Measurements from ENCODE around the gene KLF6.
A peak's percentile ranks its signal among the peaks of the same experiment; 100 is the strongest.

Gene KLF6

DNA sequence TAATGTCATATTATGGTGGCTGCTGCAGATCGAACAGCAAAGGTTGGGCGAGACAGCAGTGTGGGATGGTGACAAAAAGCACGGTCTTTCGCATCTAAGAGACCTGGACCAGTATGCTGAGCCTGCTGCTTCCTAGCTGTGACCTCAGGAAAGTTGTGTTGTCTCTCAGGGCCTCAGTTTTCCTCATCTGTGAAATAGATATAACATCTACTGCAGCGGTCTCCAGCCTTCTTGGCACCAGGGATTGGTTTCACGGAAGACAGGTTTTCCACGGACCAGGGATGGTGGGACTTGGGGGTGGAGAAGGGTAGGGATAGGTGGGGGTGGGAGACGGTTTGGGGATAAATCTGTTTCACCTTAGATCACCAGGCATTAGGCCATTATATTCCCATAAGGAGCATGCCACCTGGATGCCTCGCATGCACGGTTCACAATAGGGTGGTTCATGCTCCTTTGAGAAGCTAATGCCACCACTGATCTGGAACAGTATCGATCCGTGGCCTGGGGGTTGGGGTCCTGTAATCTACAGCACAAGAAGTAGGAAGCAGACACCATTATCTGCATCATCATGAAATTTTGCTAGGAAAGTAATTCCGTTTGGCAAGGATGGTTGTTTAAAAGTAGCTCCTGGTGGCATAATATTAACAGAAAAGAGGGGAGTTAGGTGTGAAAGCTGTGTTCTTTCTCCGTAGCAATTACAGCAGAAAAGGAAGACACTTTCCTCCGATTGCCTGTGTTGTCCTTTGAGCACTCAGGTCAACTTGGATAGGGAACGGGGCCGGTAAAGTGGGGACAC is 10.8 kb downstream of the KLF6 start:
- no peak for DNase-seq

DNA sequence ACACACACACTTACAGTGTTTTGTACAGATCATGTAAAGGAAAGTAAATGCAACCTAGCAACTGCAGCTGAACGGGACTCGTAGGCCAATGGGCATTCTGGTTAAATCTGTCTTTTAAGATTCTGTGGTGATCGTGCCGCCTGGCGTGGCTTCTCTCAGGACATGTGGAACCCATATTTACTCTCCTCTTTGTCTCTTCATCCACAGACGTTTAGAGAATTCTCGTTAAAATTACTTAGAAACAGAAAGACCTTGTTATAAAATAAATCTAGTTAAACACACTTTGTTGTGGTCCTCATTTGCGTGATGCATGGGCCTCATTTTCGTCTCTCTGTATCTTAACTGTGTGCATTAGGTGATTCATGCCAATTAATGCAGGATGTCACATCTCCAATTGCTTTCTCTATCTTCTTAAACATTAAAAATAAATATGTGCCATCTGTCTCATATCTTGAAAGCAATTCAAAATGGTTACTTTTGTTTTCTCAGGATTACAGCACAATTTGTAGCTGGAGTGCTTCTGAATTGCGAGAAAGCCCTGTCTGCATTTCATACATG is 11.5 kb downstream of the KLF6 start:
- DNase-seq = no peak

DNA sequence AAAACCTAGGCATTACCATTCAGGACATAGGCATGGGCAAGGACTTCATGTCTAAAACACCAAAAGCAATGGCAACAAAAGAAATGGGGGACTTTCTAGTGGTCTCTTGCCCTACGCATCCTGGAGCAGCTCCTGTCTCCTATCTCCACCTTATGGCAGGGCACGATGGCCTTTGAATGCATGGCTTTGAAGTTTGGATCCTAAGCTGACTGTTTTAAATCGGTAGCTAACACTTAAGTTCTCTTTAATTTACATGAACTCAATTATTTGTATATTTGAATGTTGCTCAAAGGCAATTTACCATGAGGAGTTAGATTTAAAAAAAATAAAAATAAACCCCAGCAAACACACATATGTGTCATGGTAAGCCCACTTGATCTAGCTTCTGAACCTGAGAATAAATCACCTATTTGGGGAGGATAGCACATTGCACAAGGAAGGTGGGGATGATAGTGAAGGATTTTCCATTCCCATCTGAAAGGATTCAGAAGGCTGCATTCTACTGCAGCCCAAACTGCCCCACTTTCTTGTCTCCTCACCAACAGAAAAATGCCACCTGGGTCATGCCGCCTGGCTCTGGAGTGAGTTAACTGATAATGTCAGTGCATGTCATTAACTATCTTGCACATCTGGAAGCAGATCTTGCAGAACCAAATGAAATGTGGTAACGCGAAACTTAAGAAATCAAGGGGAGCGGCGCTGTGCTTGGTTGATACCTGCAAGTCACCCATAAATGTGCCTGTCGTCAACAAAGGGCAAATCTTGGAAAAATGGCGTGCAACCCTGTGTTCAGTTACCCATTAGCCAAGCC is 12.4 kb downstream of the KLF6 start:
- DNase-seq = no peak

DNA sequence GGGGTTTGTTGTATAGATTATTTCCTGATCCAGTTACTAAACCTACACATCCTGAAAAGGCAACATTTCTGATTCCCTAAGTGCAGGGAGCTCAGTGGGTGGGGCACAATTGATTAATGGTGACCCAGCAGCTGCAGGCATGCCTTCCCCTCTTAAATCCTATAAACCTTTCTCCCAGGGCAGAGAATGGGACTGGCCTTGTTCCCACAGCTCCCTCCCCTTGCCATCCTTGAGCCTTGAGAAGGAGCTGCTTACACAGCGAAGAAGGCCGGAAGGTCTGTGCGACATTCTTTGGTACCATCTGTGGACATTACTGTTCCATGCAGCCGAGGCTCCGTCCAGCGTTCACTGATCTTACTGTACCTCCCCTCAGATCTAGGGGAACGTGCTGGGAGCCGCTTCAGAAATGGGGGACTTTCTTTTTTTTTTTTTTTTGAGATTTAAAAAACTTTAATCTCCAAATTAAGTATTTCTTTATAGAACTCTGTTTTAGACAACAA is 14.3 kb downstream of the KLF6 start:
- no peak for DNase-seq

DNA sequence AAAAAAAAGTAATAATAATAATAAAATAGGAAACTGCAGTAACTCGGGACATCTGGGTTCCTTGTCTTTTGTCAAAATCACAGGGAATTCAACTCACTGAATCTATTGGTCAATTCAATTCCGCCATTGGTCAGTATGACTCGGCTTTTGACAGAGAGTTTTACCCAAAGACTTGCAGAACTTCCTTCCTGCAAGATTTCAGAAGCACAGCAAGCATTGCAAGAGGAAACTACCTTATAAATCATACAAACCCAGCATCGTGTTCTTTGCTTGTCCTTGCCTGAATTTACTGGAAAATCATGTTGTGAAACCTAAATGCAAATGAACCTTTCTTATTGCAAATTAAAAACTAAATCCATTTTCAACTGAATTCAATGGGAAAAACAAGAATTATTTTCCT is 15.5 kb downstream of the KLF6 start:
- DNase-seq = no peak

DNA sequence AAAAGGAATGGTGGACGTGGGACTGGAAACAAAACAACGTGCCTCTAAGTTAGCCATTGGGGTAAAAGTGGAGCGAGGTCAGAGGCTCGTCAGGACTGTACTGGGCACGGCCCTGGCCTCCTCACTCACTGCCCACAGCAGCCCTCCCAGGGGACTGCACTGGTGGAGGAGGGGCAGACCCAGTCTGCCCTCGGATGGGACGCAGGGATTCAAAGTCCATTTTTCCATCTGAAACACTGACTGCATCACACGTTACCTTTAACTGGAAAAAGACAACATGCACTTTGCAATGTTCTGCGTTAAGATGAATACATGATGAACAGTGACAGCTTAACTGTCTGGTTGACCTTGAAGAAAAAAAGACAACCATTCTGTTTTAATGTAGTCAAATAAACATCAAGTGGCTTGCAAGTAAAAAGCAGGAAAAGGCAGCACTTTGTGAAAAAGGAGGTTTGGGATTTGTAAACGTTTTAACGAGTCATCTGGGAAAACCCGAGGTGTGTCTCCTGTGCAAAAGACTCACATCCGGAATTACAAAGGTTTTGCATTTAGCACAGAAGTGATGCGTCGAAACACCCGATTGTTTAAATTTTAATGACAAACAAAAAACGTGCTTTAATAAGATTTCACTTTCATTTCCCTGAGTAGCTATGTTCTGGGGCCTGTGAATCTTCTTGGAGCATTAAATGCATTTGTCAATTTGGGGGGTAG is 18.8 kb downstream of the KLF6 start:
- no peak for DNase-seq

DNA sequence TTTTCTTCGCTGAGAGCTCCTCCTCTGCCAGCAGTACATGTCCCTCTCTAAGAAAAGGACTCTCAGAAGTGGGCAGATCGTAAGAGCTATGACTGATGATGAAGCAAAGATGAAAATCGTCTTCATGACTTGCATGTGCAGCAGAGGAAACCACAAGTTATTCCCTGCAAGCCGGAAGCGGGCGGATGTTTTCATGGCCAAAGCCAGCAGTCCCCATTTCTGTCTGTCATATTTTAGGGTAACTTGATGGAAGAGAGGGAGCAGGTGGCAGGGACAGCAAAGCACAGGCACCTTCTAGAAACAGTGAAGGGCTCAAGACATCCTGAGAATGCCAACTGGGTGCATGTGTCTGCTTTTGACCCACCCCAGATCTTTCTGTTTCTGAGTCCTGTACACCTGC is 19.9 kb downstream of the KLF6 start:
- DNase-seq = peak; percentile 38

DNA sequence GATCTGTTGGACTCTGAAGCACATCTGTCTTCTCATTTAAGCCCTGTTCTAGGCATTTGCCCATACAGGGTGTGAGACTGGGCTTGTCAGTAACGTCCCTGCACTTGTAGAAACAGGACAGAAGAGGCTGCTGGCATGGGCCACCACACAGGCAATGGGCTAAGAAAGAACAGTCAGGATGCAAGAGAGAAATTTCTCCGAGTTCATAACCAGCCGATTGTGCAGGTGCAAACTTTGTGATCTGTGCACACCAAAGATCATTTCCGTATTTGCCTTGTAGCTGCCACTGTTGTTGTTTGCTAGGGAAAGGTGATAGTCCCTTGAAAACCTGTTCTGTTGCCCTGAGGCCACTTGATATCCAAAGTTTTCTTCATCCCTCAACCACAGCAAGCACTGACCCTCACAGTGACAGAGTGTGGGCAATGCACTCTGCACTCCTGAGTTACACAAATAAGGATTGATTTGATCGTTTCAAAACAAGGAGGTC is 20.3 kb downstream of the KLF6 start:
- no peak for DNase-seq

DNA sequence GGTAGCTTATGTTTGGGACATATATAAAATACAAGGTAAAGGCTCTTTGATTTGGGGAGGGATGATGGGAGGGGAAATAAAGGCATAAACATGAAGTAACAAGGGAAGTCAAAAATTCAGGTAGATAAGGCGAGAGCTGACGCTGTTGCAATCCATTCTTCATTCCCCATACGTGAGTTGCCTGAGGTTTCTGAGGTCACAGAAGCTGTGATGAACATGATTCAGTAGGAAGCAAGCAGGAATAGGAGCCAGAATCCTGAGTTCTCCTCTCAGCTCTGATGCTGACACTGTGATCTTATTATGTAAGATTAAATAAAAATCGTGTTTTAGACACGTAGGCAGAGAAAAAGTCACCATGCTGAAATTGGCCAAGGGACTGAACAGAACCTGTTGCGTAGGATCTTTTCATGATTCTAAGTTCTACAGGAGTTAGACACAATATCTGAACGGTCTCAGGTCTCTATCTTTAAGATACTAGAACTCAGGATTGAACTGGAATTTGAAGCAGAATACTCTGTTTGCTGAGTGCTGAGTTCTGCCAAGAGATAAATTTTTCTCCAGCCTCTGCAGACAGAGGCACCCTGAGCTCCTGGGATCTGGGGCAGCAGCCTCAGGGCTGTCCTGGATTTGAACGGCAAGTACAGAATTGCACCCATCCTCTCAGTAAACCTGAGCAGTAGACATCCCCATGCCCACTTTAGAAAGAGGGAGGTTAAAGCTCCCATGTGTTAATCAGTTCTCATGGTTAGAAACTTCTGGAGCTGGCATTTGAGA is 21.0 kb downstream of the KLF6 start:
- DNase-seq = no peak

DNA sequence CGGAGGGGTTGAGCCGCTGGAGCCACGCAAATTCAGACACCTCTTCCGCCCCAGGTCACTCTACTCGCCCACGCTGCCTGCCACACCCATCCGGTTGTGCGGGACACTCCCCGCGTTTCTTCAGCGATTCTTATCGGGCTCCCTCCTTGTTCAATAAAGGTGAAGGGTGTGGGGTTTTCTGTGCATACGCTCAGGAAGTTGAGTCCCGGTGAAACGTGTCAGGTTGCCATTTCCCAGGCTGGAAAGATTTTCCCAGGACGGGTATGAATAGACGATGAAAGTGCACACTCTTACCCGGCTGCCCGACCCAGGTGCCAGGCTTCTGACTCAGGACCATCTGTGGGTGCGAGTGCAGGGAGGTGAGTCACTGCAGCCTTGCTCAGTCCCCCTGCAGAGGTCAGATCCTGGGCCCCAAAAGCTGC is 22.0 kb downstream of the KLF6 start:
- DNase-seq = no peak

DNA sequence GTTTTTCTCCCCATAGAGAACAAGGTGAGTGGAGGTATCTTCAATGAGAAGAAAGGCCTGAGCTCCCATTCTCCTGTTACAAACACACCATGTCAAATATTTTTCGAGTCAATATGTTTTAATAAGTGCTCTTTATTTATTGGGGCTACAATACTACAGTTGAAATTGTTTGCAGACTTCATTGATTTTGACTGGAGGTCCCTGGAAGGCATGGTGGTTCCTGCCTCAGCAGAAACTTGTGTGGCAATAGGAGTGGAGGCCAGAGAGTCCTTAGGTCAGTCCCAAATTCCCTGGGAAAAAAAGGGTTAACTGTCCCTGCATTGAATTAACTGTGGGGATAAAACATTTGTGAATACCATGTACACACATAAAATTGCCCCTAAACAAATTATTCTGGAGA is 22.7 kb downstream of the KLF6 start:
- no peak for DNase-seq

DNA sequence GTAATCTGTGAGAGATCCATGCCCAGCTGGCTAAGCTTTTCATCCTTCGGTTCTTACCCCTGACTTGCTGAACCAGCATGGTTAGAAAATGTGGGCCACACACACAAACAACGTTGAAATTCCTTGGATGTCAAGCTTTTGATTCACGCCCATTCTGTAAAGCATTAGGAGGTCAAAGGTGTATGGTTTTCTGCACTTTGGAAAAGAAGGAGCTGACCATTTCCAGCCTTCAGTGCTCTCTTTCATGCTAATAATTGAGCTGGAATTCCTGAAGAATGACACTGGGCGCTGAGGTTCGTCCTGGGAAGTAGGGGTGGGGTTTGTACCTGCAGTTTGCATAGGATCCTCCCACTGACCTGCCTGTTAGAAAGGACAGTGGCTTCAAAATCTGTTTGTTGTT is 23.1 kb downstream of the KLF6 start:
- no peak for DNase-seq

DNA sequence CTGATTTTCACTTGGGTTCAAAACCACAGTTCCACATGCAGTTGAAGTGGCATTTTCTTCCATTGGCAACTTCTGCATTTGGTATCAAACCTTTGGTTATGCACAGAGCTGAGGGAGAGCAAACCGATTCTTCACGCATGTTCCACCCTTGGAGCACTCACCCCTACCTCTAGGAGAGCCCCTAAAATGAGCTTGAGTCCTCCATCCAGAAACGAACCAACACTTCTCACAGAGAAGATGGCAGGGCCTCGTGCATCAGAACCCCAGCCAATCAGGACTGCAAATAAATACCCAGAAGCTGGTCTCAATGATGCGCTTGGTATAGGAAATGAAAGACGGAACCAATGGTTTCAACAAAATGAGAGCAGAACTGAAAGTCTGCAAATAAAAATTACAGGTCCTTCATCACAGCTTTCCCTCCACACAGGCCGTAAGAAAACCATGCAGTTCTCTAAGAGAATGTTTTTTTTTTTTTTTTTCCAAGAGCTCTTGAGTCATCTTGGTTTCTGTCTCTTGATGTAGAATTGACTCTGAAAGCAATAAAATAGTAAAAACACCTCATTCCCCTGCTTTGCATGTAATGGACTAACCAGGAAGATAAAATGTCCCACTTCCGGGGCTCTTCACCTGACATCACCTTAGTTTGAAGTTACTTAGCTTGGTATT is 23.9 kb downstream of the KLF6 start:
- no peak for DNase-seq

DNA sequence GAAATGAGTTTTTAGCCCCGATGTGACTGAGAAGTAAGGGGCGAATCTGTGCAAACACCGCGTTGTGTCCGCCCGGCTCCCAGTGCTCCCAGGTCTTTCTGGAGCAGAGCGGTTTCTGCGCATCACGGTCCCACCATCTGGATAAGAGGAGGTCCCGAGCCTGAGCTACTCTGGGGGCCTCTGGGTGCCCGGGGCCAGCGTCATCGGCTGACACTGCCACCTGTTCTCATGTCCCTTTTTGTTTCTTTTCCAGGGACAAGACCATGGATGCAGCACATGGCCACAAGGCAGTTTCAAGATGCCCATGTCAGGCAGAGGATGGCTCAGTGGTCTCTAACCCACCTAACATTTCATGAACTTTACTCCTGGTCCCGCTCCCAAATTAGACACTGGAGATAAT is 24.9 kb downstream of the KLF6 start:
- no peak for DNase-seq

DNA sequence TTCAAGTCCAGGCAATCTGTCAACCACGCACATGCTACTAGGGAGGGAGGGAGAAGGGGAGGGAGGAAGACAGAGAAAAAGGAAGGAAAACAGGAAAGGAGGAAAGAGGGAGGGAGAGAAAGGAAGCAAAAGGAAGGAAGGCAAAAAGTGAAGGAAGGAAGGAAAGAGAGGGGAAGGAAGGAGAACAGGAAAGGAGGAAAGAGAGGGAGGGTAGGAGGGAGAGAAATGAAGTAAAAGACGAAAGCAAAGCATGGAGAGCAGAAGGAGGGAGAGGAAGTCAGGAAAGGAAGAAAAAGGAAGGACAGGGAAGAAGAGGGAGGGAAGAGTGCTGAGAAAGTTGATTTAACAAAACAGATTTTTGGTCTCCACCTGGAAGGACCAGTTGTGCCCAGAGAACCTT is 25.6 kb downstream of the KLF6 start:
- no peak for DNase-seq

DNA sequence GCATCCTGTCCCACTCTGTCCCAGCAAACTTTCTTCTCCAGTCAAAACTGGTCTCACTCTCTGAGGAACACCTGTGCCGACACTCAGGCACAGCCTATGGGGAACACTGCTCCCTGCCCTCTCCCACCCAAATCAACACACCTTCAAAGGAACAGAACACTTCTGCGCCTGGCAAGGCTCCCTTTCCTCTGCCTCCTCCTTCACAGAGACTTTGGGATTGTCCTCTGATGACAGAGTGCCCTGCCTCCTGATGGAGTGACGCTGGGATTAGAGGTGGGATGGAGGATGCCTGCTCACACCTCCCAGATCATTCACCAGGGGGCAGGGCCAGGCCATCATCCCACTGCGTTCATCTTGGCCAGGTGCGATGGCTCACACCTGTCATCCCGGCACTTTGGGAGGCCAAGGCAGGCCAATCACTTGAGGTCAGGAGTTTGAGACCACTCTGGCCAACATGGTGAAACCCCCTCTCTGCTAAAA is 26.5 kb downstream of the KLF6 start:
- no peak for DNase-seq

DNA sequence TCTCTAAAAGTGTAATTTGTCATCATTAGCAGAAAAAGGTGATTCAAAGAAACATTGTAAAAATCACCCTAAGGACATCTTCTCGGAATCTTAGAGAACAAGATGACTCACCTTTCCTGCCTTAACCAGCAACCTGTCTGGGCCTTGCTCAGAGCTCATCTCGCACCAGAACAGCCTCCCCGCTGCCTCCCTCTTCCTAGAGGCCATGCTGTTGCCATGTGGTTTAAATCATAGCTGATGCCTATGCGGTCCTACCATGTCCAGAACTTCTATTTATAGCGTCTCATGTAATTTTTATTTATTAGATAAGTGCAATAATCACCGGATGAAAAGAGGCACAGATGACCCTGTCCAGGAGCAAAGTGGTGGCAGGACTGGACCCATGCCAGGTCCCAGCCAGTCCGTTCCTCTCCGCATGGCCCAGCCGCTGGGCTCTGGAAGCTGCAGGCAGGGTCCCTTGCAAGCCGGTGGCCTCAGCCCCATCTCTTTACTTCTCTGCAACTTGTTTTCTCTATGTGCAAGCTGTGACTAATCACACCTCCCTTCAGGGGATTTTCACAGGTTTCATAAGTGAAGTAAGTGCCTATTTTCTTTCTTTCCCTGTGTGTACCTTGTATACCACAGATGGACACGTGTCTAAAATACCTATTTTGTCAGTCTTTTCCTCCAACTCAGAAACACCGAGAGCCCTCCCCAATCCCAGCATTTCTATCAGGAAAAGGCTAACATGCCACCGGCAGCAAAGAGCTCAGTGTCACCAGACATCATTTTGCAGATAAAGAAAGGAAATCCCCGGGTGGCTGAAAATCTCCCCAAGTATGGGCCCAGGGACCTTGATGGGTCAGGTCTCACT is 27.1 kb downstream of the KLF6 start:
- DNase-seq = peak; percentile 54

DNA sequence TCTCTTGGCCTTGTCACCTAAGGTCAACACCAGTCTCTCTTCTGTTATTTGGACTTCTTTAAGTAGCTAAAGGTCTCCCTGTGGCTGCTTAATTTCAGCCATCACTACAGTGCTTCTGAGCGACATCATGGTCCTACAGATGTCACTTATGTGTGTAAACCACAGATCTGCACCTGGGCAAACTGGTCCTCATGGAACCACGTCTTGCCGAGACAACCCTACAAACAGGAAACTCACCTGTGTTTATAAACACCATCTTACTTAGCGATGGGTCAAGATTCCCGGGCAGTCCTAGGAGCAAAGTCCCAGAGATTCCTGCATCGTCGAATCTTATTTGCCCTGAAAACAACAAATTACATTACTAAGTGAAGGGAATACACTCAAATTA is 27.8 kb downstream of the KLF6 start:
- no peak for DNase-seq

DNA sequence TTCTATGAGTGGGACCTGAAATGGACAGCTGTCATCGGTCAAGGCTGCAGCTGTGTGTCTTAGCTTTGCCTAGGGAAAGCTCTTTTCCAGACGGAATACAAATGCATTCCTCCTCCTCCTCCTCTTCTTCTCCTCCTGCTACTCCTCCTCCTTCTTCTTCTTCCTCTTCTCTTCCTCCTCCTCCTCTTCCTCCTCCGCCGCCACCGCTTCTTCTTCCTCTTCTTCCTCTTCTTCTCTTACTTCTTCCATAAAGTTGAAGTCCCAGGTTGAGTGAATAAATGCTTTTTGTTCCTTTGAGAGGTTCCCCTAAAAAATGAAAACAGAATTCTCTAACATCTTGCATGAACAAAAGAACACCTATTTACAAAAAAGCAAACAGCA is 28.7 kb downstream of the KLF6 start:
- DNase-seq = no peak

Measured in activated CD8-positive, alpha-beta memory T cell treated with anti-CD3 and anti-CD28 coated beads, Interleukin-2, amount 50 U/mL, for 4 hours (primary cell).